HG03521 (cell line): ENCODE data around the gene RRP12.
A peak's percentile ranks its signal among the peaks of the same experiment; 100 is the strongest.

Source experiments
- ATAC-seq: cut with Tn5 transposase; IDR thresholded peaks from one replicate; pipeline ENCODE4 v1.9.1; 2021; ENCODE audit warnings: mild to moderate bottlenecking, moderate library complexity; ENCODE audit not compliant: unreplicated experiment

Gene RRP12

GRCh38 chr10:97318772-97319651, 82.1 kb downstream of the RRP12 start, which contains the start of gene FRAT1:
Gene FRAT1, plus strand, starts transcription at chr10:97319271. Its CDS starts 183 bp downstream, at chr10:97319454.
- peak; percentile 73 for ATAC-seq

- no peak for ATAC-seq
These were observed 86.5 kb downstream of the RRP12 start for GRCh38 chr10:97314671-97315070.

GRCh38 chr10:97312897-97313296, 88.2 kb downstream of the RRP12 start:
- ATAC-seq = no peak

GRCh38 chr10:97311111-97311626, 90.0 kb downstream of the RRP12 start:
- ATAC-seq = no peak

- ATAC-seq = no peak
These were observed 93.0 kb downstream of the RRP12 start for GRCh38 chr10:97307866-97308780.

- ATAC-seq = no peak
These were observed 93.7 kb downstream of the RRP12 start for GRCh38 chr10:97307441-97307840.
